Measurements from ENCODE around the gene ABCC1.

DNA sequence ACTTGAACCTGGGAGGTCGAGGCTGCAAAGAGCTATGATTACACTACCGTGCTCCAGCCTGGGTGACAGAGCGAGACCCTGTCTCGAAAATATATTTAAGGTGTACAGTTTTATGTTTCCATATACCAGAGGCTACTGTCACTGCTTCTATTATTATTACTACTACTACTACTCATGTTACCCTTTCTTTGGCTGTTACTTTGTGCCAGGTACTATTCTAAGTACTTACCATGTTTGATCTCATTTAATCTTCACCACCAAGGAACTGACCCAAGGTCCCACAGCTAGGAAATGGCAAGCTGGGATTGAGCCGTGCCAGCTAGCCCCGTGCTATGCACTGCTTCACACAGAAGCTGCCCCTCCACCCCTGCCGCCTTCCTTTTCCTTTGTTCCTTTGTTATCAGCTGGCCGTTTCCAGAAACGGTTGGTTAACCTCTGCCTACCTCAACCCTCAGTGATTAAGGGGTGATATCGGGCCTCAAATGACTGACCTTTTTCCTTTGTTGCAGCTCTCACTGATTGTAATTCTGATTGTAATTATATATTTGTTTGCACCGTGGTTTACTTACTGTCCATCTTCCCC is 78.4 kb downstream of the ABCC1 start:
- TF ChIP-seq POLR2AphosphoS5 (IDR thresholded peaks at IDR 0.05) = no peak
- no peak for TF ChIP-seq CTCF (IDR thresholded peaks at IDR 0.05)
- TF ChIP-seq POLR2A (IDR thresholded peaks at IDR 0.05) = no peak
